K562 (cell line): Measurements from ENCODE around the gene PRDX1. TPM values are rescaled to one million over a fixed set of nuclear protein-coding genes. Genes with fewer than 3 reads are reported as not detected.

Experiments
- ETS1 ChIP-seq: conservative IDR thresholded peaks from 2 replicates; pipeline ENCODE4 v1.6.1; 2011; ENCODE audit warnings: low read depth, mild to moderate bottlenecking, low read length; ENCODE audit not compliant: control insufficient read depth
- HINFP ChIP-seq: fragments of 450-650 bp; conservative IDR thresholded peaks from 2 replicates; pipeline ENCODE4 v1.6.1; 2016; ENCODE audit warnings: missing genetic modification characterization, low read depth, mild to moderate bottlenecking, control low read depth, missing compliant biosample characterization
- NBN ChIP-seq: fragments of 450-650 bp; IDR thresholded peaks from 2 replicates; pipeline ENCODE4 v1.6.1; 2016; ENCODE audit warnings: low read depth, mild to moderate bottlenecking
- NFXL1 ChIP-seq: fragments of 450-650 bp; formaldehyde crosslinking; IDR thresholded peaks from 2 replicates; pipeline ENCODE4 v1.4.0; 2021; ENCODE audit warnings: mild to moderate bottlenecking
- PHF20 ChIP-seq: fragments of 450-650 bp; IDR thresholded peaks from 2 replicates; pipeline ENCODE4 v1.6.1; 2018; ENCODE audit not compliant: partially characterized antibody
- TBL1XR1 ChIP-seq, 2 experiments: IDR thresholded peaks; 2 replicates each; pipeline ENCODE4 v1.6.1; 2012; ENCODE audit warnings: improper control_type of control experiment in 2 of 2, low read length in 2 of 2, mild to moderate bottlenecking in 1 of 2
- TCF15 ChIP-seq: fragments of 250-450 bp; sonication (Bioruptor Pico); IDR thresholded peaks from 2 replicates; pipeline ENCODE4 v1.8.0; 2022; ENCODE audit warnings: moderate library complexity, mild to moderate bottlenecking, inconsistent platforms
- YY1 ChIP-seq, 3 experiments: IDR thresholded peaks; 2 replicates each; pipeline ENCODE4 v1.6.1; 2011; ENCODE audit warnings: low read length in 2 of 3, mild to moderate bottlenecking in 2 of 3, moderate library complexity in 2 of 3, borderline replicate concordance in 1 of 3, control low read depth in 1 of 3, low read depth in 1 of 3; ENCODE audit not compliant: insufficient read depth in 3 of 3, insufficient replicate concordance in 2 of 3, control insufficient read depth in 1 of 3, insufficient read length in 1 of 3; ENCODE audit errors: extremely low read depth in 1 of 3
- ZFP1 ChIP-seq: fragments of 450-650 bp; formaldehyde crosslinking; IDR thresholded peaks from 2 replicates; pipeline ENCODE4 v1.4.0; 2020; ENCODE audit warnings: mild to moderate bottlenecking, mixed read lengths
- ZNF146 ChIP-seq: IDR thresholded peaks from one replicate; pipeline ENCODE4 v1.6.1; 2018; ENCODE audit warnings: missing compliant biosample characterization; ENCODE audit not compliant: unreplicated experiment
- ZNF592 ChIP-seq: fragments of 450-650 bp; IDR thresholded peaks from 2 replicates; pipeline ENCODE4 v1.6.1; 2017; ENCODE audit warnings: antibody characterized with exemption, mild to moderate bottlenecking
- polyA plus RNA-seq, 8 experiments: library from polyadenylated mRNA; depleted of rRNA in 4 of 8; stranded (reverse) in 5 of 8; unstranded in 3 of 8; fragments of >200 nt; fragmentation: Nextera tagmentation in 2 of 8; fragmentation: Illumina TruSeq in 1 of 8; extraction: Ambion mirVana in 2 of 8; extraction: Trizol in 1 of 8; gene quantifications; 2 replicates each; pipeline versions ENCODE4 v1.2.1 to v1.2.3, GENCODE V29; 2011 to 2014; ENCODE audit warnings: inconsistent platforms in 1 of 8, missing spikeins in 1 of 8
- total RNA-seq, 7 experiments: library from RNA; depleted of rRNA in 6 of 7; stranded (reverse); fragments of >200 nt in 6 of 7; fragmentation: Illumina TruSeq in 2 of 7; extraction: Trizol in 2 of 7; gene quantifications; 2 replicates each; pipeline versions ENCODE4 v1.2.1 to v1.2.3, GENCODE V29; 2011 to 2021; ENCODE audit warnings: low replicate concordance in 1 of 7
- TF ChIP-seq, protein P1 (sequence below): fragments of 450-650 bp; formaldehyde crosslinking; IDR thresholded peaks from 2 replicates; pipeline ENCODE4 v1.4.0; 2020; ENCODE audit warnings: mild to moderate bottlenecking, moderate library complexity
- TF ChIP-seq, protein P2 (sequence below): sonication (generic); formaldehyde crosslinking; IDR thresholded peaks from 2 replicates; pipeline ENCODE4 v1.8.0; 2022; ENCODE audit warnings: mild to moderate bottlenecking, missing genetic modification reagents

Gene PRDX1
- total and polyA plus RNA-seq, 9 of the 15 experiments (the other 6 are each of a cell fraction or from before 2014, with no cell fraction given) = 748 to 2,388 (median 1,045) TPM

- TF ChIP-seq ZNF592 = 0 out of 2 replicates have a peak, but pooled peaks have one; percentile 40
- TF ChIP-seq TBL1XR1 (IDR thresholded peaks at IDR 0.05; ENCODE audit: low read length in 2 of 2) = no peak
- peak; percentile 45; the same call in 1 of the 2 replicates for TF ChIP-seq ETS1
- TF ChIP-seq HINFP (tag) = no peak
- no peak for TF ChIP-seq ZNF146 (CRISPR knock-in tag)
- TF ChIP-seq NBN = no peak
- TF ChIP-seq, protein P1, sequence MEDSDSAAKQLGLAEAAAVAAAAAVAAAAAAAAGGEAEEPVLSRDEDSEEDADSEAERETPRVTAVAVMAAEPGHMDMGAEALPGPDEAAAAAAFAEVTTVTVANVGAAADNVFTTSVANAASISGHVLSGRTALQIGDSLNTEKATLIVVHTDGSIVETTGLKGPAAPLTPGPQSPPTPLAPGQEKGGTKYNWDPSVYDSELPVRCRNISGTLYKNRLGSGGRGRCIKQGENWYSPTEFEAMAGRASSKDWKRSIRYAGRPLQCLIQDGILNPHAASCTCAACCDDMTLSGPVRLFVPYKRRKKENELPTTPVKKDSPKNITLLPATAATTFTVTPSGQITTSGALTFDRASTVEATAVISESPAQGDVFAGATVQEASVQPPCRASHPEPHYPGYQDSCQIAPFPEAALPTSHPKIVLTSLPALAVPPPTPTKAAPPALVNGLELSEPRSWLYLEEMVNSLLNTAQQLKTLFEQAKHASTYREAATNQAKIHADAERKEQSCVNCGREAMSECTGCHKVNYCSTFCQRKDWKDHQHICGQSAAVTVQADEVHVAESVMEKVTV (CRISPR knock-in tag) = peak; percentile 68; the same call in 1 of the 2 replicates
- no peak for TF ChIP-seq PHF20
- peak in 1 of 3 experiments; percentile 20 for TF ChIP-seq YY1 (IDR thresholded peaks at IDR 0.05; ENCODE audit: borderline replicate concordance in 1 of 3, control insufficient read depth in 1 of 3, extremely low read depth in 1 of 3, insufficient read depth in 3 of 3, insufficient read length in 1 of 3, insufficient replicate concordance in 2 of 3, low read depth in 1 of 3, low read length in 2 of 3)
- TF ChIP-seq, protein P2, sequence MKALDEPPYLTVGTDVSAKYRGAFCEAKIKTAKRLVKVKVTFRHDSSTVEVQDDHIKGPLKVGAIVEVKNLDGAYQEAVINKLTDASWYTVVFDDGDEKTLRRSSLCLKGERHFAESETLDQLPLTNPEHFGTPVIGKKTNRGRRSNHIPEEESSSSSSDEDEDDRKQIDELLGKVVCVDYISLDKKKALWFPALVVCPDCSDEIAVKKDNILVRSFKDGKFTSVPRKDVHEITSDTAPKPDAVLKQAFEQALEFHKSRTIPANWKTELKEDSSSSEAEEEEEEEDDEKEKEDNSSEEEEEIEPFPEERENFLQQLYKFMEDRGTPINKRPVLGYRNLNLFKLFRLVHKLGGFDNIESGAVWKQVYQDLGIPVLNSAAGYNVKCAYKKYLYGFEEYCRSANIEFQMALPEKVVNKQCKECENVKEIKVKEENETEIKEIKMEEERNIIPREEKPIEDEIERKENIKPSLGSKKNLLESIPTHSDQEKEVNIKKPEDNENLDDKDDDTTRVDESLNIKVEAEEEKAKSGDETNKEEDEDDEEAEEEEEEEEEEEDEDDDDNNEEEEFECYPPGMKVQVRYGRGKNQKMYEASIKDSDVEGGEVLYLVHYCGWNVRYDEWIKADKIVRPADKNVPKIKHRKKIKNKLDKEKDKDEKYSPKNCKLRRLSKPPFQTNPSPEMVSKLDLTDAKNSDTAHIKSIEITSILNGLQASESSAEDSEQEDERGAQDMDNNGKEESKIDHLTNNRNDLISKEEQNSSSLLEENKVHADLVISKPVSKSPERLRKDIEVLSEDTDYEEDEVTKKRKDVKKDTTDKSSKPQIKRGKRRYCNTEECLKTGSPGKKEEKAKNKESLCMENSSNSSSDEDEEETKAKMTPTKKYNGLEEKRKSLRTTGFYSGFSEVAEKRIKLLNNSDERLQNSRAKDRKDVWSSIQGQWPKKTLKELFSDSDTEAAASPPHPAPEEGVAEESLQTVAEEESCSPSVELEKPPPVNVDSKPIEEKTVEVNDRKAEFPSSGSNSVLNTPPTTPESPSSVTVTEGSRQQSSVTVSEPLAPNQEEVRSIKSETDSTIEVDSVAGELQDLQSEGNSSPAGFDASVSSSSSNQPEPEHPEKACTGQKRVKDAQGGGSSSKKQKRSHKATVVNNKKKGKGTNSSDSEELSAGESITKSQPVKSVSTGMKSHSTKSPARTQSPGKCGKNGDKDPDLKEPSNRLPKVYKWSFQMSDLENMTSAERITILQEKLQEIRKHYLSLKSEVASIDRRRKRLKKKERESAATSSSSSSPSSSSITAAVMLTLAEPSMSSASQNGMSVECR (CRISPR knock-in tag) = peak; percentile 88
- no peak for TF ChIP-seq ZFP1 (CRISPR knock-in tag)
- TF ChIP-seq TCF15 (CRISPR knock-in tag) = no peak
- TF ChIP-seq NFXL1 (CRISPR knock-in tag) = no peak
These were observed 9.0 kb downstream of the PRDX1 start (continued) for GRCh38 chr1:45512641-45513054.
